ENCODE results near the gene CWC22. TPM values are rescaled to one million over a fixed set of nuclear protein-coding genes. Genes with fewer than 3 reads are reported as not detected.
A peak's percentile ranks its signal among the peaks of the same experiment; 100 is the strongest.
"Not testable (repeated sequence)": the region's sequence is repeated elsewhere in the genome, so short reads cannot be mapped to it uniquely, and the experiment has no call there.

Gene CWC22
- 24.4 TPM for total RNA-seq

DNA sequence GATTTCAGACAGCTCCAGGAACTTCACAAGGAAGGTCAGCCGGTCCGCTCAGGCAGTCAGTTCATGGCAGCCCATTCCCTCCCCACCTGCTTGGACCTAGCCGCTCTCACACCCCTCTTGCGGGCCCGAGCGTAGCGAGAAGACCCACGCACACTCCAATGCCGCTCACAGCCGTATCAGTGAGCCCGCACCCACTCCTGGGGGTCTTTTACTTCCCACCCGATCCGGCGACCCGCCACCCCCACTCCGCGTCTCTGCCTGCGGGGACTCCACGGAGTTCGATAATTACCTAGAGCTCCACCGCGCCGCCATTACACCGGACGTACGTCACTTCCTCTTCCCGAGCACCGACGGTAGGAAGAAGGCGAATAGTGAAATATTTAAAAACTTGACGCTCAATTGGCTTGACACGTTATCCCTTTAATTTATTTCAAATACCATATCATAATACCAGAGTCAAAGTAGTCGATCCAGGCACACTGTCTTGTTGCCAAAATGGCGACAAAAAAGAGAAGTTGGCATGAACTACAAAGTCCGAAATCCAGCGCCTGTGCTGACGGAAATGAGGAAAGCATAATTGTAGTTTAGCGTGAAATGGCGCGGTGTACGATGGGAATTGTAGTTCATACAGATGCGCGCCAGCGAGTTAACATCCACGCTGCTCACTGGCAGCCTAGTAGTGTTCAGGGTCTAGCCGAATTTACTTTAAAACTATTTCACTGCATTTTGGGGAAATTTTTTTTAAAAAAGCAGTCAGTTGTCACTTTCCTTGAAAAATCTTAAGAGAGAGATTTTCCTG lies at the start of gene CWC22:
Gene CWC22 (minus strand): TSS at position 517 of the 799 bp plus-strand sequence. CDS start 13,956 bp downstream, outside the sequence.
- peak; percentile 97 for DNase-seq

DNA sequence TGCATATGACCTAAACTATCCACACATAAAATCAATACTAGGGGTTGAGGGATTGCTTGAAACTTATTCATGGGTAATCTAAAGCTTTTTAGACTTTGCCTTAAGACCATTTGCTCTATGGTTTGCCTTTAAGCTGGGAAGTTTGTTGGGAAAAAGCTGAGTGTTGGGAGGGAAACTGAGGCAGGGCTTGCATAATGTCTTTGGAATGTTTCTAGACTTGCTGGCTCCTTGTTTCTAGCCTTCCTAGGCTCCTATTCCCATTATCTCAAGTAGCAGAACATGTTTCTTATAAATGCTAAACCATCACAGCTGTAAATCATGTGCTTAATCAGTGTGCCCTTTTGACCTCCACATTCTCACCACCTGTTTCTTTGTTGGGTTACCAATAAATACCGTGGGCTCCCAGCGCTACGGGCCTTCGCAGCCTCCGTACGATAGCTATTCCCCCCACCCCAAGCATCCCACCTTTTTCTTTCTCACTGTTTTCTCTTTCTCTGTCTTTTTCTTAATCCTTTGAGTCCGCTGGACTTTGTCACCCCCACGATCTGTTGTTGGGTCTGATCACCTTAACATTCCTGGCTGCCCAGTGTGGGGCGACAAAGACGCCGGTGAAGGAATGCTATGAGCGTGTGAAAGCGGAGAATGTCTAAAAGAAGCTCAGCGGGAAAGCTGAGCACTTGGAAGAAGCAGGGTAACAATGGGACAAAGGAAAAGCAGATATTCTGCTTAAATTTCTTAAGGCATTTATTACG lies 49.4 kb upstream of the CWC22 start:
- DNase-seq = no peak

DNA sequence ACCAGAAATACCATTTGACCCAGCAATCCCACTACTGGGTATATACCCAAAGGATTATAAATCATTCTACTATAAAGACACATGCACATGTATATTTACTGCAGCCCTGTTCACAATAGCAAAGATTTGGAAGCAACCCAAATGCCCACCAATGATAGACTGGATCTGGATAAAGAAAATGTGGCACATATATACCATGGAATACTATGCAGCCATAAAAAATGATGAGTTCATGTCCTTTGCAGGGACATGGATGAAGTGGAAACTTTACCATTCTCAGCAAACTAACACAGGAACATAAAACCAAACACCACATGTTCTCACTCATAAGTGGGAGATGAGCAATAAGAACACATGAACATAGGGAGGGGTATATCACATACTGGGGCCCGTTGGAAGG lies 47.5 kb upstream of the CWC22 start:
- not testable (repeated sequence) for DNase-seq

DNA sequence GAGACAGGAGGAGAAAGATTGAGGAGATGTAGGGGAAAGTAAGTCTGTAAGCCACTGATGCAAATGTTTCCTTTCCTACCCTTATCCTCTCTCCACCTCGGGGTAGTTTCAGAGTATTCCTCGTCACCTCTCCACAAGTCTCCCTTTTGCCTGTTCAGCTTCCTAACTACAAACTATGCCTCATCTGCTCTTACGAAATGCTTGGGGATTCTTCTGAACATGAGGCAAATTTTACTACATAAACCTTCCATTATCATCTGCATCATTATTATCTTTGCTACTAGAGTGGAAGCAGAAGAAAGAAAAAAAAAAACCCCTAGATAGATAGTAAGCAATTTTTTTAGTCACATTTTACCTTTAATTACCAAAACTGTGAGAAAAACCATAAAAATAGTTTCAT lies 43.1 kb upstream of the CWC22 start:
- no peak for DNase-seq

DNA sequence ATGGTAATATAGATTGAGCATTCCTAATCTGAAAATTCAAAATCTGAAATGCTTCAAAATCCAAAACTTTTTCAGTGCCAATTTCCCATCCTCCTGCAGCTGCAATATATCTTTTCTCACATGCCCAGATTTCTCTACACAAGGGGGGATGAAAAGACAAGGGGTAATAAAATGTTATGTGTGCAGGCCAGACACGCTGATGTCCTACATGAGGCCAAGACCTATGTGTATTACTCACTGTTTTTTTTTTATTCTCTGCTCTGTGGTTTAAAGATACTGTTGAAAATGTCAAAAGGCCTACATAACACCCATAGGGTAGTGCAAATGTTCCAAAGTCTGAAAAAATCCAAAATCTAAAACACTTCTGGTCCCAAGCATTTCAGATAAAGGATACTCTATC lies 41.2 kb upstream of the CWC22 start:
- DNase-seq = no peak

DNA sequence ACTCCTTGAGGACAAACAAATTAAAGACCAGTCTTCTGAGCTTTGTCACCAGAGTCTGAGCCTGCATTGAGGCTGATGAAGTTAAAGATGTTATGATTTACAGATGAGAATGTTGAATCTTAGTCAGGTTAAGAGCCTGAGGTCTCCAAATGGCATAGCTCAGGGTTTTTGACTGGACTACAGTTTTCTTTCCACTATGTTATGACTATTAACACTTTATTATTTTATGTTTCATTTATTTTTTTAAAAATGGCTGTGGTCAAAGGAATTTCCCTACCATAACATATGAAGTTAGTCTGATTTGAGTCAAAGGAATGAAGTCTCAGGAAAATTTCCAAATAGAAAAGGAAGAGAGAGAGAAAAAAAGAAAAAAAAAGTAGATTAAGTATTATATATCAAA lies 39.7 kb upstream of the CWC22 start:
- no peak for DNase-seq

DNA sequence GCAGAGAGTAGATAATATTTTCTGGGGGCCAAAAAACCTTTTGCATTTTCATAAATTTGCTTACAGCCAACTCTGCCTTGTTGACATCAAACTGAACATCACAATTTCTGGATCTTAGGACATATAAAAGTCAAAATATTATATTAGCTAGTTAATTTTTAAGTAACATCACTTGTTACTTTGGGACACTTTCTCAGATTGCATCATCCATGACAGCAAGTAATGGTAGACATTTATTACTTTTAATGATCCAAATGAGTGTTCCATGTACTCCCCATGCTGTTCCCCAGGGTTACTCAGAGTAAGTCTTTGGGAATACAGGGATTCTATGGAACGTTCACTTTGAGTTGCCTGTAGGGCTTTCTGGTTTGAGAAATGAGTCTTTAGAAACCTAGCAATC lies 39.1 kb upstream of the CWC22 start:
- DNase-seq = no peak

DNA sequence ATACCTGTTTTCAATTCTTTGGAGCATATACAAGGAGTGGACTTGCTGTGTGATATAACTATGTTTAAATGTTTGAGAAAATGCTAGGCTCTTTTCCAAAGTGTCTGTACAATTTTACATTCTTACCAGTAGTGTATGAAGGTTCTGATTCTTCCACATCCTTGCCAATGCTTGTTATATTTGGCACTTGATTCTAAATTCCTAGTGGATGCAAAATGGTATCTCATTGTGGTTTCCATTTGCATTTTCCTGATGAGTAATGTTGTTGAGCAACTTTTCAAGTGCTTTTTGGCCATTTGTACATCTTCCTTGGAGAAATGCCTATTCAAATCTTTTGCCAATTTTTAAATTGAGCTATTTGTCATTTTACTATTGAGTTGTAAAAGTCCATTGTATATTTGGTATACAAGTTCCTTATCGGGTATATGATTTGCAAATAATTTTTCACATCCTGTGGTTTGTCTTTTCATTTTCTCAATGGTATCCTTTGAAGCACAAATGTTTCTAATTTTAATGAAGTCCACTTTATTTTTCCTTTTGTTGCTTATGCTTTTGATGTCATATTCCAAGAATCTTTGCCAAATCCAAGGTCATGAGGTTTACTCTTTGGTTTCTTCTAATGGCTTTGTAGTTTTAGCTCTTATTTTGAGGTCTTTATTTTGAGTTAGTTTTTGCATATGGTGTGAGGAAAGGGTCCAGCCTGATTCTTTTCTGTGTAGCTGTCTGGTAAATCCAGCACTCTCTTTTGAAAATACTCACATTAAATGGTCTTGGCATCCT lies 33.2 kb upstream of the CWC22 start:
- peak; percentile 29 for DNase-seq

DNA sequence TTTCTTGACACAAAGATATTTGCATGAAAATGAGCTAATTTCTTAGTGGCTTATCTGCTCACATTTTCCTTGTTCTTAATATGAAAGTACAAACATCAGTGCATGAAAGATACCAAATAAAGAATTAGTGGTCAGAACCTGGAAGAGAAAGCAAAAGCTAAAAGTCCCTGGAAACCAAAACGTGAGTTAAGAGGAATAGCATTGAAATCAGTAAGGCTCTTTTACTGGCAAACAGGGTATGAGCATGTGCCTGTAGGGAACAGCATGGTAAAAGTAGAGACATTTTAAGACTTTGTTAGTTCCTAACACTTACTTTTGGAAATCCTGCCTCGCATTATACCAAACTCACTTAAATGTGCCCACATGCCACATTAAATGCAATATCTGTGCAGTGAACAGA lies 31.9 kb upstream of the CWC22 start:
- no peak for DNase-seq

DNA sequence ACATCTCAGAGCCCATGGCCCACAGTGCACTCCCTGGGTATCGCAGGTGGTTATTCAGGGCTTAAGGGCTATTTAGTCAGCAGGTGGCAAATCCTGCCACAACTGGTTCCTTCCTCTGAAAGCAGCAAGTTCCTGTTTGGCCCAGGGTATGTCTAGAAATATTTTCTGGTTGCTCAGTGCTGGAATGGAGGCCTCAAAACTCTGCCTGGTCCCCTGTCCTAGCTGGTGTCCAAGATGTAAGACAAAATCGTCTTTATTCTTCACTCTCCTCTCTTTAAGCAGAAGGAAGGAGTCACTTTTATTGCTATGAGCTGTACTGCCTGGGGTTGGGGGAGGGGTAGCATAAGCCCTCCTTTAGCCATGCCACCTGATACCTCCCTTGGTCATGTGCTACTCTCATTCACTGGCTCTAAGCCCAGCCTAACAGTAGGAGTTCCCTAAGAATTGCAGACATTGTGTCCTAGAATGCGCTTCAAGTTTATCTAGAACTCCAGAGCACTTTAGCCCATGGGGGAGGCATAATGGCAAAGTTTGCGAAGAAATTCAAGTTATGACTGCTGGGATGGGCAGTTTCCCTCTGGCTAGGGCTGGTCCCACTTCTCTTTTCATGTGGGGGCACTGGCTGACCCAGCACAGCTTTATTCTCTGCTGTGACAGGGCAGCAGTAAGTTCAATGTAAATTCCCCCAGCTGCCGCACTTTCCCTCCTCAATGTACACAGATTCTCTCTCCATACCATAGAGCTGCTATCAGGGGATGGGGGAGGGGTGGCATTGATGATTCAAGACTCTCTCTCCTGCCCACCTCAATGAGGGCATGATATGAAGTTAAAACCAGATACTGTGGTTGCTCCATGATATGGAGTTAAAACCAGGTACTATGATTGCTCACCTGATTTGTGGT lies 27.1 kb upstream of the CWC22 start:
- DNase-seq = peak; percentile 87

DNA sequence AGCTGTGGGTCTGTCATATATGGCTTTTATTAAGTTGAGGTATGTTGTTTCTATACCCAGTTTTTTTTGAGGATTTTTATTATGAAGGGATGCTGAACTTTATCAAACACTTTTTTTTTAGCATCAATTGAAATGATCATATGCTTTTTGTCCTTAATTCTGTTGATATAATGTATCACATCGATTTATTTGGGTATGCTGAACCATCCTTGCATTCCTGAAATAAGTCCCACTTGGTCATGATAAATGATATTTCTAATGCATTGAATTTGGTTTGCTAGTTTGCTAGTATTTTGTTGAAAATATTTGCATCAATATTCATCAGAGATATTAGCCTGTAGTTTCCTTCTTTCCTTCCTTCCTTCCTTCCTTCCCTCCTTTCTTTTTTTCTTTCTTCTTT lies 22.5 kb upstream of the CWC22 start:
- no peak for DNase-seq

DNA sequence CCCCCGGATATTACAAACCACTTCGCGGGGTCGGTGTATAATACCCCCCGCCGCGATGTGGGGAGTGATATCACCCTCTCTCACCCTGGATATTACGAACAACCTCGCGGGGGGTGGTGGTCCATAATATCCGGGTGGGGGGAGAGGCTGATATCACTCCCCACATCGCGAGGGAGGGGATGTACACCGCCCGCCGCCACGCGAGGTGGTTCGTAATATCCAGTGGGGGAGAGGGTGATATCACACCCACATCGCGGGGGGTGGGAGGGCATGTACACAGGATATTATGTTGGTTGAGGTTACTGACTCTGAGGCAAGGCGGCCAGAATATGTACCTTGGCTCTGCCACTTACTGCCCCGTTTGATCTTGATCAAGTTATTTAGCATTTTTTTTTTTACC lies 14.8 kb upstream of the CWC22 start:
- no peak for DNase-seq

DNA sequence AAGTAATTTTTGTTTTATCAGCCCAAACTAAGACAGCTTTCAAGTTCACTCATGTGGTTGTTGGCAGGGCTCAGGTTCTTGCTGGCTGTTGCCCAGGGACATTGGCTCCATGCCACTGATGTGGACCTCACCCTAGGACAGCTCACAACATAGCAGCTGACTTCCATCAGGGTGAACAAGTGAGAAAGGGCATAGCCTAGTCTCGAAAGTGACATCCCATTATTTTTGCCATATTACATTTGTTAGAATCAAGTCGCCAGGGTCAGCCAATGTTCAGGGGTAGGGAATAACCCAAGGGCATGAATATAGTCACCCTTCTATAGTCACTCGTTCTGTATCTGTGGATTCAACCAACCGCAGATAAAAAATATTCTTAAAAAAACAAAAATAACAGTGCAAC lies 10.7 kb upstream of the CWC22 start:
- DNase-seq = peak; percentile 26

DNA sequence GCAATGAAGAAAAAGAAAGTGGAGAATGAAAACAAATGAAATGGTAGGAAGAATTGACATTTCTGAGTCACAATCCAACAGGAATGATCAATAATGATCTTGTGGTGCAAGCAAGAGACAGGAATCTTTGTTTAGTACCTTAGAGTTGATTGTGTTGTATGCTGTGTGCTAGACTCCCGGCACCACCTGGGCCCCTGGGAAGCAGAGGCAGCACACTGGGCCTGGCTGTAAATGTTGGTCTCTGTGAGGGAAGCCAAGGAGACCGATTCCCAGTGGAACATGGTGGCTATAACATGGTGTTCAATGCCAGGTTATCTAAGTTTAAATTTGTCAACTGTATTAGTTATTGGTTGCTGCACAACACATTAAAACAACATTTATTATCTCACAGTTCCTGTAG lies 9.8 kb upstream of the CWC22 start:
- no peak for DNase-seq

DNA sequence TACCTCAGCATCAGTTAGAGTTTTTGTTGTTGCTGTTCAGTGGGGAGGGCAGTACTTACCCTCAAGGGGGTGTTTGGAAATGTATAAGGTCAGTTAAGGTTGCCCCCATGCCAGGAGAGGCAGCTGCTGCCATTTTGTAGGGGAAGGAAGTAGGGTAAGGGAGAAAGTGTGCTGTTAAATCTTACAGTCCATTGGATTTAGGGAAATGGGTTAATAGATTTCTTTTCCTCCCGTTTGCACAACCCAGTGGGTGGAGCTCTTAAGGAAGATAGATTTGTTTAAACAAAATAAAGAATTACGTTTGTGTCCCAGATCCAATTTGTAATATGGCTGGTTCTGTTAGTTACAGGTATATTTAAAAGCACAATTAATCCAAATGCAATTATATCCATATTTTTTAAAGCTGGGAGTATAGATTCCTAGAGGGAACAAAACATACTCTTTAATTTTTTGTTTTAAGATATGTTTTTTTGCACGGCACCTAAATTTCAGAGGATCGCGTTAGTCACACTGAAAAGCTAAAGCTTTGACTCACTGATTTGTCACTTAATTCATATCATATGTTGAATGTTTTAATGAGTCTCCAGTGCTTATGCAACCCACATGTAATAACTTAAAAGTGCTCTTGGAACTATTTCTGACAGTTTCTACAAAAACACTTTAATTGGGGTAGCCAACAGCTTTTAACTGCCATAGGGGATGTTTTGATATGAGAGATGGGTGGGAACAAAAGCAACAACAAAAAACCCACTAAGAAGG lies 9.0 kb upstream of the CWC22 start:
- no peak for DNase-seq

DNA sequence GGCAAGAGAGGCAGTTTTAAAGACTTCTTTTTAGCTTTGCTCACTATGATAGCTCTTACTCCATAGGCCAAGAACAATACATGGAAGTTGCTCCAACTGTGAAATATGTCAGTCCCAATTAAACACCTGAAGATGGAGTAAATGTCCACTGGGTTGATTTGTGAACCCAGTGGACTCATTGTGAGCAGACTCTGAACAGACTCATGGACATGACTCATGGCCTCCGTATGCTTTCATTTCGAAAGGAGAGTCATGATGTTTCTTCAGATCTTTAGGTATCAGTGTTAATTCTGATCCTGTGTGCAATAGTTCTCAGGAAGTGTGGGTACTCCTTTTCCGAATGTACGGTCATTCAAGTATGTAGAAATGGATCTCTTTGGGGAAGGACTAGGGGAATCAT lies 5.4 kb upstream of the CWC22 start:
- DNase-seq = no peak

DNA sequence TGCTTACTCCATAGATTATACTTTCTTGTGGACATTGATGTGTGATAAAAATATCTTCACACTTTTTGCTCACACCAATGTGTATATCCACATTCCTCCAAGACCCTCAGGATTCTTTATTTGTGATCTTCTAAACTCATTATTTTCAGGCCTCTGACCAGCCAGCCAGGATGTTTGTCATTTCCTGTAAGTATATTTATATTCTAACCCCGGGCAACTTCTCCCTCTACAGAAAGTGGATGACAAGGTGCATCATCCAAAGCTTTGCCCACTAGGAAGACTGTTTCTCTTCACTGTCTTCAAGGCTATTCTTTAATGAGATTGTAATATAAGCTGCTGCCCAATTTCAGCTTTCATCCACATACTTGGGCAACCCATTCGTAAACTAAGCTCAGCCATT lies 3.6 kb upstream of the CWC22 start:
- DNase-seq = no peak

DNA sequence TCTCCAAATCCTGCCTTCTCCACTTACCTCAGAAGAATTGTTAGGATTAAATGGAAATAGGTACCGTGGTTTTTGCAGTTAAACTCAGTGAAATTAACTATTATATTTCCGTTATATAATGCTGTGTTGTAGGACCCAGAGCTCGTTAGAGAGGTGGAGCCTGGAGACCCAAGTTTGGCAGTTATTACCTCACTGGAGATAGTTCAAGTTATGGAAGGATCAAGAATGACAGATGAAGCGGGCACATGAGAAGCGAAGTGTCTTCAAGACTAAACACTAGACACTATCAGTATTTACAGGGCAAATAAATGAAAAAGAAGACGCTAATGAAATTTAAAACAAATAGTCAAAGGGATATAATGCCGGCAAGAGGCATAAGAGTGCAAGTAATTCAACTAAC lies 866 bp downstream of the CWC22 start:
- no peak for DNase-seq

DNA sequence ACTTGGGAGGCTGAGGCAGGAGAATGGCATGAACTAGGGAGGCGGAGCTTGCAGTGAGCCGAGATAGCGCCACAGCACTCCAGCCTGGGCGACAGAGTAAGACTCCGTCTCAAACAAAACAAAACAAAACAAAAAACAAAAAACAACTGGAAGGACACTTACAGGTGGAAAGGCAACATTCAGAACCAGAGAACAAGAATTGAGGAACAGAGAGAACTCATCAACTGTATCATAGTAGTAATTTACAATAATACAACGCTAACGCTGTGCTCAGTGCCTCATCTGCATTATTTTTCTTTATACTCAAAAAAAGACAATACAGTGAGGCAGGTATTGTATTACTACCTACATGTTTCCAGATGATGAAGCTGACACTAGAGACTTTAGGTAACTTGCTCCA lies 1.6 kb downstream of the CWC22 start:
- not testable (repeated sequence) for DNase-seq

DNA sequence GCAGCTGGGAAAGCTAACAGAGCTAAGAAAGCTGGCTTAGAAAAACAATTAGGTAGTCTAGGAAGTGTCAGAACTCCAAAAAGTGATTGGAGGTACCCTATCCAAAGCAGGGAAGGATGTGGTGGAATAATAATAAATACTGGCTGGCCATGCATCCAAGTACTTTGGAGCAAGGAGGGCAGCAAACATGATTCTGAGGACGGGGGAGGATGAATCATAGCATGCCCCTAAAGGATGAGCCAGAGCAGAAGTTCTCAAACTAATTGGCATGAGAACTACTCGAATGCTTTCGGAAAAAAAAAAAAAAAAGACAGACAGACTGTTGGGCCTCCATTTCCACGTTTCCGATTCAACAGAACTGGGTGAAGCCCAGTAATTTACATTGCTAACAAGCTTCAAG lies 2.4 kb downstream of the CWC22 start:
- no peak for DNase-seq

DNA sequence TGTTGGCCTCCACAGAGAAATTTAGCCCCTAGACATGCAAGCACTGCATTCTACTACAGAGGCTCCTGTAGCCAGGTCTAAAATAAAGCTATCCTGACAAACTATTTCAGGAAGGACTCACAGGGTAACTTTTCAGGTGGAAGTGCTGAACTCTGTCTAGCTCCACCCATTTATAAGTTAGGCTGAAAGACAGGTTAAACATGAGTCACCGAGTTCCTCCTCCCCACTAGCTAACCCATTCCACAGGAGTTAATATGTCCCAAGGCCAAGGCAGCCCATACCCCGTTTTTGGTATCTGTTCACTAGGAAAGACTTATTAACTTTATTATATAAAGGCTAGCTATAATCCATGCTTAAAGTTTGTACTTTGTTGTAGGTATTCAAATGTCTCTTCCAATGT lies 3.5 kb downstream of the CWC22 start:
- no peak for DNase-seq

Measured in tongue (tissue), 2 donors.